GM10248 (cell line): Measurements from ENCODE around the gene ZNF878.

Experiments
- CTCF ChIA-PET: fragments of 300-600 bp; sonication (Branson Sonifier 250); formaldehyde crosslinking; extraction: SDS; loops from one replicate; lab custom pipeline; 2021; ENCODE audit warnings: antibody characterized with exemption; lab: Yijun Ruan, JAX
- POLR2A ChIA-PET: fragments of 350-650 bp; sonication (Branson Sonifier 250); formaldehyde crosslinking; extraction: SDS; loops from one replicate; lab custom pipeline; 2020; ENCODE audit warnings: antibody characterized with exemption; lab: Yijun Ruan, JAX
- DNase-seq: peaks from one replicate; pipeline ENCODE4 v3.0.0; 2012; ENCODE audit errors: extremely low spot score
- CTCF ChIP-seq: IDR thresholded peaks from 2 replicates; pipeline ENCODE4 v1.5.1; 2012; ENCODE audit warnings: mild to moderate bottlenecking, low read depth; ENCODE audit errors: extremely low read depth, missing control alignments, control extremely low read depth

Gene ZNF878

GRCh38 chr19:12064590-12065538 lies 12.1 kb upstream of the ZNF878 start, which contains the start of gene ZNF844:
ZNF844 (plus strand) TSS chr19:12064731; CDS start chr19:12064874, 143 bp downstream.
- ChIA-PET CTCF (interaction anchor here (1.1 to 3.1 kb wide), 5 partner anchors 12 to 267 kb away, joined by 3 to 14 read pairs (median 4); partner anchors contain the start of gene ZNF878), POLR2A (interaction anchor here (0.5 to 1.1 kb wide), 2 partner anchors 30 to 325 kb away, joined by 3 read pairs; partner anchors contain the start of gene ZNF433)
- DNase-seq = peak; percentile 93
- TF ChIP-seq CTCF = no peak

GRCh38 chr19:12055784-12056183 lies 3.0 kb upstream of the ZNF878 start:
- no peak for TF ChIP-seq CTCF
- no peak for DNase-seq
- CTCF ChIA-PET = interaction anchor here (0.7 to 3.7 kb wide), 16 partner anchors 20 to 355 kb away, joined by 3 to 18 read pairs (median 4); partner anchors contain the start of genes ZNF20, ZNF433 and ZNF491
- POLR2A ChIA-PET = no interaction called here

- CTCF ChIA-PET = interaction anchor here (0.7 to 3.4 kb wide), 11 partner anchors 11 to 254 kb away, joined by 3 to 18 read pairs (median 5); partner anchors contain the start of genes ZNF491, ZNF763 and ZNF844
- TF ChIP-seq CTCF = no peak
- POLR2A ChIA-PET = interaction anchor here (0.5 to 2.1 kb wide), 7 partner anchors 10 to 246 kb away, joined by 3 to 9 read pairs (median 5); partner anchors contain the start of genes ZNF433 and ZNF700
- no peak for DNase-seq
Observed at GRCh38 chr19:12052091-12052496, 667 bp downstream of the ZNF878 start.

GRCh38 chr19:12047868-12048267 lies 4.9 kb downstream of the ZNF878 start:
- ChIA-PET POLR2A (interaction anchor here (0.6 to 1.0 kb wide), 2 partner anchors 18 to 635 kb away, joined by 3 to 7 read pairs; no protein-coding TSS in a partner anchor), CTCF (interaction anchor here (1.1 to 1.8 kb wide), 3 partner anchors 12 to 250 kb away, joined by 3 to 11 read pairs (median 5); partner anchors contain the start of gene ZNF763)
- no peak for DNase-seq
- no peak for TF ChIP-seq CTCF

GRCh38 chr19:12043752-12044422 lies 8.9 kb downstream of the ZNF878 start:
- TF ChIP-seq CTCF = no peak
- ChIA-PET POLR2A (no interaction called here), CTCF (no interaction called here)
- no peak for DNase-seq

GRCh38 chr19:12042893-12043292 lies 9.9 kb downstream of the ZNF878 start:
- DNase-seq = no peak
- POLR2A ChIA-PET = interaction anchor here (0.7 kb wide), 1 partner anchor 25 kb away, joined by 3 read pairs; no protein-coding TSS in a partner anchor
- CTCF ChIA-PET = interaction anchor here (0.9 kb wide), 1 partner anchor 16 kb away, joined by 3 read pairs; no protein-coding TSS in a partner anchor
- TF ChIP-seq CTCF = no peak
